Measurements from ENCODE around the gene SCN1B.

Gene SCN1B

GRCh38 chr19:35059006-35059798, 28.9 kb downstream of the SCN1B start:
- DNase-seq = no peak

- DNase-seq = no peak
Measured at GRCh38 chr19:35059799-35060091, 29.5 kb downstream of the SCN1B start.

- DNase-seq = no peak
Measured at GRCh38 chr19:35060160-35060855, 30.0 kb downstream of the SCN1B start.

- DNase-seq = no peak
Measured at GRCh38 chr19:35061583-35062373, 31.5 kb downstream of the SCN1B start.

GRCh38 chr19:35062942-35063341, 32.7 kb downstream of the SCN1B start:
- DNase-seq = no peak

- DNase-seq = no peak
Measured at GRCh38 chr19:35063940-35064818, 33.9 kb downstream of the SCN1B start.

GRCh38 chr19:35065574-35065973, 35.3 kb downstream of the SCN1B start:
- DNase-seq = no peak

GRCh38 chr19:35066121-35066520, 35.9 kb downstream of the SCN1B start:
- no peak for DNase-seq

GRCh38 chr19:35066691-35067563, 36.7 kb downstream of the SCN1B start:
- DNase-seq = peak; percentile 86

GRCh38 chr19:35068941-35069634, 38.8 kb downstream of the SCN1B start:
- DNase-seq = no peak

GRCh38 chr19:35069696-35070095, 39.4 kb downstream of the SCN1B start:
- no peak for DNase-seq

GRCh38 chr19:35070471-35070870, 40.2 kb downstream of the SCN1B start:
- DNase-seq = no peak

- DNase-seq = no peak
Measured at GRCh38 chr19:35073516-35073915, 43.2 kb downstream of the SCN1B start.

GRCh38 chr19:35073941-35074340, 43.7 kb downstream of the SCN1B start:
- DNase-seq = no peak

GRCh38 chr19:35074426-35075201, 44.3 kb downstream of the SCN1B start:
- no peak for DNase-seq

GRCh38 chr19:35075202-35076025, 45.1 kb downstream of the SCN1B start:
- no peak for DNase-seq

- DNase-seq = no peak
Measured at GRCh38 chr19:35076026-35076370, 45.7 kb downstream of the SCN1B start.

- no peak for DNase-seq
Measured at GRCh38 chr19:35076657-35077056, 46.4 kb downstream of the SCN1B start.

GRCh38 chr19:35077411-35078223, 47.3 kb downstream of the SCN1B start:
- DNase-seq = no peak
